HG03439 (cell line): ENCODE data around the gene NEK2.

Source experiments
- ATAC-seq: cut with Tn5 transposase; IDR thresholded peaks from one replicate; pipeline ENCODE4 v1.9.1; 2021; ENCODE audit warnings: mild to moderate bottlenecking, moderate library complexity; ENCODE audit not compliant: unreplicated experiment

NEK2 gene

DNA sequence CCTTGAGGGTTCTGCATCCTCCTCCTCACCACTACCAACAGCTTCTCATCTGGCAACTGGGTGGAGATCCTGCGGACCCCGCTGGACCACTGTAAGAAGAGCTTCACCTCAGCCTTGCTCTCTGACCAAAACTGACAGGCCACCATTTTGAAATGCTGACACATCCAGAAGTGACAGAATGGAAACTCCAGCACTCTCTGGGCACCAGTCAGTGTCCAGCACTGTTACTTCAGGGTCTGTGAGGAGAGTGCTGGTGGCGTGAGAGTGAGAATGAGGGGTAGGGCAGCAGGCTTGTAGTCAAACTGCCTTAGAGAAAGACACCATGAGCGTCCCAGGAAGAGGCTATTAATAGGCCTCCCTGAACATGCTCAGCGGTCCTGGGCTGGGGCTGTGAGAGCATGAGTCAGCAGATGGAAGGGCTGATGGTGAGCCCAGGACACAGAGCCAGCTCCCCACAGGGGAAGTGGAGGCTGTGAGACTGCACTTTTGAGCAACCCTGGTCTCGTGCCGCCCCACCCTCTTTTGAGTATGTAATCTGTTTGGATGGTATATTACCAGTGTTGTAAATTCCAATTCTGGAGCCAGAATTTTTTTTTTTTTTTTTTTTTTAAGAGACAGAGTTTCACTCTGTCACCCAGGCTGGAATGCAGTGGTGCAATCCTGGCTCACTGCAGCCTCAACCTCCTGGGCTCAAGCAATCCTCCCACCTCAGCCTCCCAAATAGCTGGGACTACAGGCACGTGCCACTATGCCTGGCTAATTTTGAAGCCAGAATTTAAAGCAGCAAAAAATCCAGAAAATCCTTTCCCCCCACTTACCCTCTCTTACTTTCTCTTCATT, 62.1 kb downstream of the NEK2 start:
- no peak for ATAC-seq

DNA sequence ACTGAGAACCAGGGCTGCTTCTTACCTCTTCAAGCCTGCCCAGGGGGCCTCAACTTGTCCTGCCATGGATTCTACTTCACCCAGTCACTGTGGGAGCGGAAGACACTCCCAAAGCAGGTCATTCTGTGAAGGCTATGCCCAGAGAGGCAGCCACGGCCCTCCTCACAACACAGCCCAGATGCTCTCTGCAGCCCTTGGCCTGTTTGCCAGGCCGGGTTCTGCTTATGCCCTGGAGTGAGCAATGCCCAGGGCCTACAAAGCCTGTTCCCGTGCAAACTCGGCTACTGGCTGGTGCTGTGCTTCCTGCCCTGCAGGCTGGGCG, 62.7 kb downstream of the NEK2 start:
- ATAC-seq = no peak
